Cerebellar nuclear complex (tissue), 1 donor: ENCODE data around the gene POLR2F.

ENCODE experiments used
- DNase-seq, 2 experiments: peaks; one replicate each; lab custom pipeline; 2025; lab: John Stamatoyannopoulos, UW

POLR2F gene

DNA sequence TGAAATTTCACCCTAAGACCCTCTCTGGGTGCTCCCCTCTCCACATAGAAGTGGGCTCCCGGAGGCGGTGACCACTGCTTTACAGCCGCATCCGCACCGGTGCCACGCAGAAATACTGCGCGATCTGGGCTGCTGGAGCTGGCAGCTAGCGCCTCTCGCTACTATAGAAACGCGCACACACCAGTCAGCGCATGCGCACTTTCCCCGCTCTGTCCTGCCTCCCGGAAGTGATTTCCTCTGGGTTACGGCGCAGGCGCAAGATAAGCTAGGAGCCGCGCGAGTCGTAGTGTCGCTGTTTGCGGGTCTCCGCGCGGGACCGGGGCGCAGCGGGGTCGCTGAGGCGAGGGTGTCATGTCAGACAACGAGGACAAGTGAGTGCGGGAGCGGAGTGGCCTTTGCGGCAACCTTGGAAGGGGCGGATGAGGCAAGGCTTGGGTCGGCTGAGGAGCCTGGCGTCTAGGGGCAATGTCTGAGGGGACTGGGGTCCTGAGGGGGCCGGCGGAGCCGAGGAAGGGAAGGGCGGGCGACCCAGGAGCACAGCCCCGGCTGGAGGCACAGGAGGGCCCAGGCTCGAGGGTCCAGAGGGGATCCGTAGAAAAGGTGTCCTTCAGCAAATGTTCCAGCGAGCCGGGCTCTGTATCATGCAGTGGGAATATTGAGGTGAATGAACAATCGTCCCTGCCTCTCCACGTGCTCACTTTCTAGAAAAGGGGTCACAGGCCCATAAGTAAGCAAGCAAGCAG lies at the start of gene POLR2F, which contains the start of gene C22orf23:
Gene POLR2F (plus strand): TSS at position 263 of the 743 bp plus-strand sequence. CDS start 89 bp downstream, at position 352.
Gene C22orf23 (minus strand): TSS at position 165 of the 743 bp plus-strand sequence. CDS start 452 bp downstream, outside the sequence.
- DNase-seq, result peak; percentile 22 to 81

DNA sequence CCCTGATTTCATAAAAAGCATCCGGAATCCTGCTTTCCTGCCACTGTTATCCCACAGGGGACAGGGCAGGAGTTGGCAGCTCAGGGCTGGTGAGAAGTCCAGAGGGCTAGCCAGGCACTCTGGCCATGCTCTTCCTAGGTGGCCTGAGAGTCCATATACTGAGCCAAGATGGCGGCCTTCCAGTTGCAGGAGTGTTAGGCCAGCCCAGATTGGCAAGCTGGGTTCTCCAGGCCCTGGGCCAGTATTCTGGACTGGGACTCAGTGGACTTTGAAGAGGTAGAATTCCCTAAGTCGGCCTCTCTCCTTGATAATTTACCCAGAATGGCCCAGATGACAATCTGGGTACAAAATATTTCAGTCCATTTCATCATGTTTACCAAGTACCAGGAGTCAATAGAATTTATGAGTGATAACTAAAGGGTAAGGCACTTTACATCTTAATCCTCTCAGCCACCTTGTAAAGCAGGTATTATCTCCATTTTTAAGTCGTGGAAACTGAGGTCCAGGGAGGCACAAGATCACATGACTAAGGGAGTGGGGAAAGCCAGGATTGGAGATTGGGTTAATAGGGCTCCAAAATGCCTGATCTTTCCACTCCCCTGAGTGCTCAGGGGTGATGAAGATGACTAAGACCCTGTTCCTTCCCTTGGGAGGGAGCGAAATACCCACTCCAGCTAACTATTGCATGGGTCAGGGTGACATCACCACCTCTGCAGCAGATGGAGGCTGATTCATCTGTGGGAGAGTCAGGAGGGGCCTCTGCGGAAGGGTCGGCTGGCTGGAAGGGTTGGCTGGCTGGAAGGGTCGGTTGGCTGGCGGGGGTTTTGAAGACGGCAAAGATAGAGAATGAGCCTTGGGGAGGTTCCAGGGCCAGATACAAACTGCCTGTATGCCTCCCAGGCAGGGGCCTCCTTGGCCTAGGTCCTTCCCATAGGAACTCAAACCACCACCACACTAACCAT lies 48.6 kb upstream of the POLR2F start:
- DNase-seq, result peak; percentile 31 to 48

DNA sequence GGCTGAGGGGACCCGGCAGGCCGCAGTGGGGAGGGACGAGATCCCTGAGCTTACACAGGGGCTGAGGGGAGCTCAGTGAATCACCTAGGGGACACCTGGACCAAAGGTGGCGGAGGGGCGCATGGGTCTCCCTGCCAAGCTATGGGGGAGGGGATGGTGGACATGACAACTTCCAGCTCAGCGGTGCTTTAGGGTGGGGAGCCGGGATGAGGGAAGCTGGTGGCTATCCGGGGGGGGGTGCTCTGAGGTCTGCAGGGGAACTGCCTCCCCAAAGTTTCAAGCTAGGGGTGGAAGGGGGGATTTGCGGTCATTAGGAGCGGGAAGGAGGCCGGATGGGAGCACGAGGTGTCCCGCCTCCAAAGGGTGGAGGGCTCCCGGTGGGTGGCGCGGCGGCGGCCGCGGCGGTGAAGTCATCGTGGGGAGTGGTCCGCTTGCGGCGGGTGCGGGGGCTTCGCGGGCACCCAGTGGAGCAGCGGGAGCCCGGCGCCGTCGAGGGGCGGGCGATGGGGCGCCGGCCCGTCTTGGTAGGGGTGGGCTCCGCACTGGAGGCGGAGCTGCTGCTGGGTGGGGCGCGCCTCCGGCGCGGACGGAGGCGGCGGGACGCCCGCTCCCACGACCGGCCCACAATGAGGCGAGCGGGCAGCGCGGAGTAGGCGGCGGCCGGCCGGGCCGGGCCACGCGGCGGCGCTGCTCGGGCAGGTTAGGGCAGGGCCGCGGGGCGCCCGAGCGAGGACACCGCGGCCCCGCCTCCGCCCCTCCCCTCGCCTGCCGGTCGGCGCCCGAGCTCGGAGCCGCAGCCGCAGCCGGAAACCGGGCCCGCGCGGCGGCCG lies 47.8 kb upstream of the POLR2F start, which contains the start of gene MICALL1:
Gene MICALL1 (plus strand): TSS at position 764 of the 830 bp plus-strand sequence. CDS start 126 bp downstream, outside the sequence.
- no peak for DNase-seq

DNA sequence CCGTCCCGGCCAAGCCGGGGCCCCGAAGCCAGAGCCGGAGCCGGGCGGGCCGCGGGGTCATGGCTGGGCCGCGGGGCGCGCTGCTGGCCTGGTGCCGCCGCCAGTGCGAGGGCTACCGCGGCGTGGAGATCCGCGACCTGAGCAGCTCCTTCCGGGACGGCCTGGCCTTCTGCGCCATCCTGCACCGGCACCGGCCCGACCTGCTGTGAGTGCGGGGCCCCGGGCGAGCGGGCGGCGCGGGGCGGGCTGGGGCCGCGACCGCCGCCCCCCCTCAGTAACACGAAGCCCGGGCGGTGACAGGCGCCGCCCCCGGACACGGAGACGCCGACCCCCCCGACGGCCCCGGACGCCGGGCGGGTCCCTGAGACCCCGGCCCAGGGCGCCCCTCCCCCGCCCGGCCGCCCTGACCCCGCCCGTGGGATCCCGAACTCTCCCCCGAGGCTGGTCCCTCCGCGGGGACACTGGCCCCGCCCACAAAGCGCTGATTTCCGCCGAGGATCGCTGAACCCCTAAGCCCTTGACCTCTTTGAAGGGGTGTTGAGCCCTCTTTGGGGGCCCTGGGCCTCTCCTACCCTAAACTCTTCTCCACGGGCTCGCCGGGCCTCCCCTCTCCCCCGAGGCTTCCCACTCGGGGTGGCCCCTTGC lies 47.0 kb upstream of the POLR2F start:
- no peak for DNase-seq

DNA sequence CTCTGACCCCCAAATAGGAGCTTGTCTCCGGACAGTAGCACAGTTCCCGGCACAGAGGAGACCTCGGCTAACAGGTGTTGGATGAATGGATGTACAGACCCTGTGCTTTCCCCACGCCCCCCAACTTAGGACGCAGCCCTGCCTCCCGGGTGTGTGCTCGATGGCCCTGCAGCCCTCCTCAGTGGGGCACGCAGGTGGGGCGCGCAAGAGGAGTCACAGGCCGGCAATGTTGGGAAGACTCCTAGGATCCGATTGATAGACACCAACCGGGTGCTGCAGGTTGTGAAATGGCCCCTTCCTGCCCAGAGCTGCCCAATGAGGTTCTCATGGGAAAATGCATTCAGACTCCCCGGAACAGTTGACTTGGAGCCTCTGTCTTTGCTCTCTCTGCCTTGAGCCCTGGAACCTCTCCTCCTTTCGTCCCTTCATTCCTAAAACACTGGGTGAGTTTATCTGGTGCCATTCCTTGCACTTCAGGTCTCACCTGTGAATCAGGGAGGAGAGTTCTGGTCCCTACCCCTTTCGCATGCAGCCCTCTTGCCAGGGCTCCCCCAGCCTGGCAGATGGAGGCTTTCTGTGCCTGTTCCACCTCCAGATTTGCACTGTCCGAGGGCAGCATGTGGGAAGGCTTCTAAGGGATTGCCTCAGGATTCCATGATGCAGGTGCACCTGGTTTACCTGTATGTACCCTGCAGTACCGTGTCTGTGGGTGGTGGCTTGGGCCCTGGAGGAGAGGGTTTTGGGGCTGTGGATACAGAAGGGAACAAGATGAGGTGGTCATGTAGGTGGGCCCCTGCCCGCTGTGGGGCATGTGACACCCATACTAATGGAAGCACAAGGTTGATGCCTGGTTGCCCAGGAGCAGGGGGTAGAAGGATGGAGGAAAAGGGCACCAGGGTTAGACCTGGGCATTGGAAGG lies 46.2 kb upstream of the POLR2F start:
- DNase-seq, result no peak

DNA sequence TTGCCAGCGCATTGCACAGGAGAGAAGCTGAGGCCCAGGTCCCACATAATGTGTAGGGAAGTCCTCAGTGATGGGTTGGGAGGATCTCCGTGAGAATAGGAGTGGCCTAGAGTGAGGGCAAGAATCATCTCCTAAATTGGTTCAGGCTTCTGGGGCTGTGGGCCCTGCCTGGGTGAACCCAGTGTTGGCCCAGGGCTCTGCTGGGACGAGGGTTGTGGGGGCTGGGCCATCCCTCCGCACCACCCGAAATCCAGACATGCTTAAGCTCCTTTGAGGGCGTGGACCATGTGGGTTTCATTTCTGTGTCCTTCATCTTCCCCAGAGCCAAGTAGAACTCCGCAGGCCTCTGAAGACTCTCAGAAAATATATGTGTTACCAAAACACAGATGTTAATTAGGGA lies 43.7 kb upstream of the POLR2F start:
- no peak for DNase-seq

DNA sequence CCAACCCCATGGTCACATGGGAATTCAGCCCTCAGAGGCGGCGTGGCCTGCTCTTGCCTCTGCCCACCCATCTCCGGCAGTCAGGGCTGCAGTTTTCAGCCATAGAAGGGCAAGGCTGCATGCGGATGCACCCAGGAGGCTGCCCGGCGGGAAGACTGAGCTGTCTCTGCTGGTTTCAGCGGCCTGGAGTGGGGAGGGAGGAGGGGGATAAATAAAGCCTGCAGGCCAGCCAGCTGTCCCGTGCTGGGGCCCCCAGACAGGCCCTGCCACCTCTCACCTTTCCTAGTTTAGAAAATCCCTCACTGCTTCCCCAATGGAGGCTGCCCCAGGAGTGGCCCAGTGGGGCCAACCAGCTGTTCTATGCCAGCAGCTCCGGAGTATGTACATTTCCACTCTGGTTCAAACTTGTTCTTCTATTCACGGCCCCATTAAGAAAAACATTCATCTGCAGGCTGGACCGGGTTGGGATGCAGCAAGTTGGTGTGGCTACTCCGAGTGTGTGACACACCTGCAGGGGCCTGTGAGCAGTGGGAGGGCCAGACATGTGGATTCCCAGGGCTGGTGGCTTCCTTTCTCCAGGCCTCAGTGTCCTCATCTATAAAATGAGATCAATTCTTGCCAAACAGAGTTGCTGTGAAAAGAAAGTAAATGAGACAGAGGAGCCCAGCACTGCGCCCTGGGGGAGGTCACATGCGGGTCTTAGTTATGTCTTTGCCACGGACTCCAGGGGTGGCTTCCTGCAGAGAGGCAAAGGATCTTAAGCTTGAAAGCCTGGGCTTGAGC lies 42.4 kb upstream of the POLR2F start:
- DNase-seq, result no peak

DNA sequence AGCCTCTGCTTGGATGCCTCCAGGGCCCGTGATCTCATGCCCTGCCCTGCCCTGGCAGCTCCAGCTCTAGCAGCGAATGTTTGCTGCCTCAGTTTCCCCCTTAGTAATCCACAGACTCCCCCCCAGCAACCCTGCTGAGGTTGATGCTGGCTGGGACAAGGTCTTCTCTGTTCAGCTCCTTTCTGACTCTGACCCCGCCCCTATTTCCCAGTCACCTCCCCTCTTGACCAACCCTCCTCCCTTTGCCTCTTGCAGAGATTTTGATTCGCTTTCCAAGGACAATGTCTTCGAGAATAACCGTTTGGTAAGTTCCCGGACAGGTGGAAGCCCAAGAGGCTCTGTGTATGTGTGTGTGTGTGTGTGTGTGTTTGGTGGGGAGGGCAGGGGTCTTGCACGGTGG lies 41.8 kb upstream of the POLR2F start:
- no peak for DNase-seq

DNA sequence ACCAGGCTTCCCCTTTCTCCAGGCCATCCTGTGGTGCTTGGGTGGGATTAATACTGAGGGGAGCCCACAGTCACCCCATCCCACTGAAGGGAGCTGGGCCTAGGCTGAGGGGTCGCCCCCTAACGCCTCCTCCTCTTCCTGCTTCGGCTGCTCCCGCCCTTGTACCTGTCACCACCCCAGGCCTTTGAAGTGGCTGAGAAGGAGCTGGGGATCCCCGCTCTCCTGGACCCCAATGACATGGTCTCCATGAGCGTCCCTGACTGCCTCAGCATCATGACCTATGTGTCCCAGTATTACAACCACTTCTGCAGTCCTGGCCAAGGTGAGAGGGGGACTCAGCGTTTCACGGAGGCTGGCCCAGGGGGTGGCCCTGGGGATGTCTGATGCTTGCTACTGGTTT lies 41.3 kb upstream of the POLR2F start:
- no peak for DNase-seq

DNA sequence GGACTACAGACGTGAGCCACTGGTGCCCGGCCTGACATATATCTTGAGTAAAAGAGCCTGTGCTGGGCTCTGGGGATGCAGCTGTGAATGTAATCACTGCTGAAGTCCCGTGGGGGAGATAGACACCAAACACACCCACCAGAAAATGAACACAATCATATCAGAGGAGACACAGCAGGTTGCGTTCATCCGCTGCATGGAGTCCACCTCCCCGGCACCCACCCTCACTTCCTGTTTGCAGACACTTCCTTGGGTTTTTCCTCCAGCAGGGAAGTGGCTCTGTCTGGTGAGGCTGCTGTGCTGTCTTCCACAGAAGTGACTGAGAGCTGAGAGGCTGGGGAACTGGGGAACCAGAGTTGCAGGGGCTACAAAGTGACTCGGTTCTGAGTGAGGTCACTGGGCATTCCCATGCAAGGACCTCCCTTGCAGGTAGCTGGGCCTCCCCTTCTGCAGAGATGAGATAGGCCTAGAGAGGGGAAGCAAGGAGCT lies 40.2 kb upstream of the POLR2F start:
- DNase-seq, result no peak

DNA sequence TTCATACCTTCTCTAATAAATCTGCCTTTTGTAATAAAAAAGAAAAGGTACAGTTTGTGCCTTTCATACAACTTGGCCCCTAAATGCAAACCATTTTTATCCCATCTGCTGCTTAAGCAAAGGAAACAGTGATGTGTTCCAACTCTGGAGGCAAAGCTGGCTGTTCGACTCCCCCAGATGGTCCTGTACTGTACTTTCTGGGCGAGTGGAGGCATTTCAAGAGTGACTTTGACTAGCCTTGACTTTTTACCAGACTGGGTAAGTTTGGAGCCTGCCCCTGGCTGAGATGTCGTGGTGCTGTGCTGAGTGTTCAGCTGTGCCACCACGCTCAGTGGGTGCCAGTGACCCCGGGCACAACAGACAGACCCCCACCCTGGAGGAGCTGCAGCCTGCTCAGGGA lies 37.2 kb upstream of the POLR2F start:
- DNase-seq, result no peak

DNA sequence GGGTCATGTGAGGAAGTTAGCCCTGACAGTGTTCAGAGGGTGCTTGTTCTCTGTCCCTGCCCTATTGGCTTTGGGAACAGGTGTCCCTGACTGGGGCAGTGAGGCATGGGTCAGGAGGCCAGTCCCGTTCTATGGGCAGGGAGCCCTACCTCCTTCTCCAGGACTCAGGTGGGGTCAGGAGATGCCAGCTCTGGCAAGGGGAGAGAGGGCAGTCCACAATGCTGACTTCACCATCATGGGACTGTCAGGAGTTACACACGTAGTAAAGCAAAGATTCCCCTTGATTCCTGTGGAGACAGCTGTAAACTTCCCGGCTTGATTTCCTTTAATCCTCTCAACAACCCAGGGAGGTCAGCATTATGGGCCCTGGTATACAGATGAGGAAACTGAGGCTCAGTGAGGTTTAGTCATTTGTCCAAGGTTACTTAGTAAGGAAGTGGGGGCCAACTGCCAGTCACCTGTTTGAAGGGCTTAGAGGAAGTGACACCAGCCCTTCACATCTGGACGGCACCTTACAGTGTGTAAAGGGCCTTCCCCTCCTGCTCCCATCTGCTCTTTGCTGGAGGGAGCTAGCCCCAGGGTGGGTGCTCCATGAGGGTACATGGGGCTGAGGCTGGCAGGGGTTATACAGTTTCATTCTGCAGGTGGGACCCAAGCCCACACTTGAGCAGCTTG lies 35.5 kb upstream of the POLR2F start:
- no peak for DNase-seq

DNA sequence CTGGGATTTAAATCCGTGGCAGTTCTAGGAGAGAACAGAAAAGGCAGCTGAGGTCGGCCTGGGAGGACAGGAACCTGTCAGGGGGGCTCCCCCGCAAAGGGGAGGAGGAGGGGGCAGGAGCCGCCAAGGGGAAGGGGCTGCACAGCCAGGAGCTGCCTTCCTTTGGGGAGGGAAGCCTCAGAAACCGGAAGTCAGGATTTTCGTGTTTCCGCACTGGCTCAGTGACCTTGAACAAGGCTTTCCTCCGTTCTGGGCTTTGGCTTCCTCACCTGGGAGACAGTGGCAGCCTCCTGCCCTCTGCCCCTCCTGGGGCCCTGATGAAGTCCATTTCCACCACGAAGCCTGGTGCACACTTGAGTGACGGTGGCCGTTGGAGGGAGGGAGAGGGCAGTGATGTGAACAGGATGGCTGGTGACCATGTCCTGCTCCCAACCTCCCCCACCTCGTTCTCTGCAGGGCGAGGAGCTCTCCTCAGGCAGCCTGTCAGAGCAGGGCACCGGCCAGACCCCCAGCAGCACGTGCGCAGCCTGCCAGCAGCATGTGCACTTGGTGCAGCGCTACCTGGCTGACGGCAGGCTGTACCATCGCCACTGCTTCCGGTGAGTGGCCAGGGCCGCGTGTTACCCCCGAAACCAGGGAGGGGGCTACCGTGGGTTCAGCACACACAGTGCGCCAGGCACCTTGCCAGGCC lies 34.8 kb upstream of the POLR2F start:
- no peak for DNase-seq

DNA sequence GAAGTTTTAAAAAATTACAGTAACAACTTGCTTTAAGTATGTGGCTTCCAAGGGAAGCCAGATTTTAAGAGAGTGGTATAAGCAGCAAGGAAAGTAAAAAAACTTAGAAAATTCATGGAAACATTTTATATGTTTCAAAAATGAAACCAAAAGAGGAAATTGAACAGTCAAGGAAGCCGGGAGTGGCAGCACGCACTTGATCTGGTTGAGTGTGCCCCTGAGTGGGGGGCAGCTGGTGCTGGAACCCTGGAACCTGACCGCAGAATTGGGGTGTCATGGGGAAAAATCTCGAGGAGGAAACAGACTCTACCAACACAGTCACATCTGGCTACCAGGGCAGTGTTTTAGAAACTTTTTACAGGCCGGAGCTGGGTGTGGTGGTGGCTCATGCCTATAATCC lies 33.4 kb upstream of the POLR2F start:
- DNase-seq, result no peak

DNA sequence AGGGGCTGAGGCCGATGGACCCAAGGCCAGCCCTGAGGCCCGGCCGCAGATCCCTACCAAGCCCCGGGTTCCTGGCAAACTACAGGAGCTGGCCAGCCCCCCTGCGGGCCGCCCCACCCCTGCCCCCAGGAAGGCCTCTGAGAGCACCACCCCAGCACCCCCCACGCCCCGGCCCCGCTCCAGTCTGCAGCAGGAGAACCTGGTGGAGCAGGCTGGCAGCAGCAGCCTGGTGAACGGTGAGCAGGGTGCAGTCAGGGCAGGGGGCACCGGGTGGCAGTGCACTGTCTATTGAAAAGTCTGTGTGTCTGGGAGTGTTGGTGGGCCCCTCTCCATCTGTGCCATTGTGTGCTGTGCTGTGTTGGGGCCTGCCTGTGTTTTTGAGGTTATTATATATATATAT lies 31.3 kb upstream of the POLR2F start:
- no peak for DNase-seq

DNA sequence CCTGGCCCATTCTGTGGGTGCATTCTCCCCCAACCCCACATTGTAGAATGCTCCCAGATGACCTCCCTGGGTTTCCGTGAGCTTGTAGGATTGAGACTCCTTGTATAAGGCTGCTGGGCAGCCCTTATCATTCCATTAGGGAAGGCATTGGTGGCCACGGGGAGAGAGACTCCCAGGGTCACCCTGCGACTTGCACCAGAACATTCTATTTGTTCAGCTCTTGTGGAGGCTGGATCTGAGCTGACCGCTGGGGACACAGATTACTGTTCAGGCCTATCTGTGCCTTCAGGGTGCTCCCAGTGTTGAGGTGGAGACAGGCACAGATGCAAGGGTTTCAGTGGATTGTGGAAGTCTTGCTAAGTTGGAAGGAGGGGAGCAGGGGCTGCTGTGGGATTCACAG lies 29.6 kb upstream of the POLR2F start:
- DNase-seq, result no peak

DNA sequence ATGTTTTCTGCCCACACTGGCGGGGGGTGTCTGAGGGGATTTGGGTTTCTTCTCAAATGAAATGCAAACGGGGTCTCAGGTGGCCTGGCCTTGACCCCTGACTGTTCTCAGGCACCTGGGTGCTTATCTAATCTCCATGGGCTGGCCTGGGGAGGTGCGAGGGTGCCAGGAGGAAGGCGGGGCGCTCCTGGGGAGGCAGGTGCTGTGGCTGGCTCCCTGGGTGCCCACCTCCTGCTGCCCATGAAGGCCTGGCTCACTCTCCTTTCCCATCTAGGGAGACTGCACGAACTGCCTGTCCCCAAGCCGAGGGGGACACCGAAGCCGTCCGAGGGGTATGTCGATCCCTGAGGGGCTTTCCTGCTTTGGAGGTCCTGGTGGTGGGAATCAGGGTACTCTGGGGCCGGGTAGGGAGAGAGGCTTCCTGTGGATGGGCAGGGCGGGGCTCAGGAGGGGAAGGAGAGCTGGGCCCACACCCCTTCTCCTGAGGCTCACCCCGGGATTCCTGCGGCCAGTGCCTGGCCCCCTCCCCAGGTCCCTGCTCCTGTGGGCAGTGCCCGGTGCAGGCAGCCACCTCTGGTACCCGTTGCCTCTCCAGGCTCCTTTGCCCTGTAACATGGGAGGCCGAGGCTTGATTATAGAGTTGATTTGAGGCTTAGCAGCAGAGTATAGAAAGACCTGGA lies 29.0 kb upstream of the POLR2F start:
- DNase-seq, result no peak
